HepG2 (cell line): ENCODE results near the gene MAN2C1. TPM values are rescaled to one million over a fixed set of nuclear protein-coding genes. Genes with fewer than 3 reads are reported as not detected.
"Not testable (repeated sequence)": the region's sequence is repeated elsewhere in the genome, so short reads cannot be mapped to it uniquely, and the experiment has no call there.

Experiments
- ATAC-seq: fragments of 200-7000 bp; cut with Tn5 transposase; 3 replicates; pipeline ENCODE4 v1.9.1; 2020; ENCODE audit warnings: mild to moderate bottlenecking, moderate library complexity
- BruUV-seq: library from RNA; stranded (reverse); fragments of 400-500 nt; replicated peaks from 2 replicates; lab custom pipeline; 2021; lab: Mats Ljungman, UMichigan
- CTCF ChIA-PET: fragments of 300-600 bp; formaldehyde crosslinking; extraction: SDS; loops from one replicate; lab custom pipeline; 2021; ENCODE audit warnings: low total read pairs, inconsistent platforms, low intra/inter-chr PET ratio; lab: Yijun Ruan, JAX
- POLR2A ChIA-PET: fragments of 350-600 bp; sonication (Branson Sonifier 250); formaldehyde crosslinking; loops from one replicate; lab custom pipeline; 2020; ENCODE audit warnings: antibody characterized with exemption, inconsistent platforms; lab: Yijun Ruan, JAX
- DNase-seq: peaks from one replicate; pipeline ENCODE4 v3.0.0-alpha.2; 2015; ENCODE audit warnings: low spot score
- FAIRE-seq: peaks from 3 replicates; lab custom pipeline; 2011; peaks lifted over from hg19 to GRCh38; lab: Jason Lieb, UNC
- H2AFZ ChIP-seq: one replicate; pipeline ENCODE4 v1.6.1; 2011; ENCODE audit warnings: low read length, inconsistent platforms
- H3K27ac ChIP-seq: fragments of 300-600 bp; 3 replicates; pipeline ENCODE4 v1.8.0; 2011; ENCODE audit warnings: mixed run types, mild to moderate bottlenecking, mixed read lengths, low read length, inconsistent platforms; ENCODE audit not compliant: insufficient read depth; ENCODE audit errors: extremely low read length
- H3K27me3 ChIP-seq, 2 experiments: fragments of 200-600 bp in 1 of 2; 2 replicates in 1 of 2; 3 replicates in 1 of 2; pipeline versions ENCODE4 v1.6.0 to v1.8.0; 2011; ENCODE audit warnings: low read length in 2 of 2, mild to moderate bottlenecking in 2 of 2, moderate library complexity in 2 of 2, inconsistent platforms in 1 of 2; ENCODE audit not compliant: insufficient read depth in 2 of 2, control insufficient read depth in 1 of 2
- H3K36me3 ChIP-seq, 2 experiments: fragments of 200-600 bp in 1 of 2; replicated peaks in 1 of 2; 2 replicates in 1 of 2; 3 replicates in 1 of 2; pipeline versions ENCODE4 v1.5.1 to v1.8.0; 2011; ENCODE audit warnings: low read length in 2 of 2, inconsistent platforms in 1 of 2; ENCODE audit not compliant: insufficient read depth in 2 of 2, control insufficient read depth in 1 of 2
- H3K4me1 ChIP-seq: 2 replicates; pipeline ENCODE4 v1.5.1; 2012; ENCODE audit warnings: low read length, inconsistent platforms; ENCODE audit not compliant: insufficient read depth
- H3K4me2 ChIP-seq: 2 replicates; pipeline ENCODE4 v1.6.0; 2011; ENCODE audit warnings: low read depth, low read length, inconsistent platforms
- H3K4me3 ChIP-seq, 3 experiments: fragments of 200-600 bp in 1 of 3; sonication (generic), shearing (Covaris generic) in 1 of 3; replicated peaks in 1 of 3; 2 replicates each; pipeline ENCODE4 v1.5.1; 2011 to 2016; ENCODE audit warnings: low read length in 3 of 3, inconsistent platforms in 2 of 3, low read depth in 2 of 3, mild to moderate bottlenecking in 2 of 3, control low read depth in 1 of 3, mixed read lengths in 1 of 3; ENCODE audit not compliant: insufficient read depth in 1 of 3
- H3K79me2 ChIP-seq: one replicate; pipeline ENCODE4 v1.6.1; 2011; ENCODE audit warnings: low read length, inconsistent platforms; ENCODE audit not compliant: insufficient read depth
- H3K9ac ChIP-seq: 2 replicates; pipeline ENCODE4 v1.6.0; 2011; ENCODE audit warnings: mild to moderate bottlenecking, low read depth, low read length, inconsistent platforms; ENCODE audit not compliant: insufficient read depth
- H3K9me3 ChIP-seq: 2 replicates; pipeline ENCODE4 v1.5.1; 2012; ENCODE audit warnings: mild to moderate bottlenecking, low read length
- H4K20me1 ChIP-seq: 2 replicates; pipeline ENCODE4 v1.6.0; 2011; ENCODE audit warnings: inconsistent platforms, mild to moderate bottlenecking, low read length, moderate library complexity; ENCODE audit not compliant: insufficient read depth
- RBM22 ChIP-seq: fragments of 200-400 bp; formaldehyde crosslinking; optimal IDR thresholded peaks from 2 replicates; pipeline ENCODE3; 2017; ENCODE audit warnings: mild to moderate bottlenecking, low read length, moderate library complexity
- YEATS2 ChIP-seq: sonication (generic); formaldehyde crosslinking; IDR thresholded peaks from 2 replicates; pipeline ENCODE4 v1.4.0; 2020; ENCODE audit warnings: missing genetic modification reagents, borderline replicate concordance
- WGBS: methylation state at CpG from one replicate; pipeline ENCODE4 v1.1.6; 2017; ENCODE audit warnings: low lambda C conversion rate; 5-methylcytosine and 5-hydroxymethylcytosine counted together
- in situ Hi-C: cut with HindIII; loops from 2 replicates; pipeline ENCODE4 v1.10.0; 2017; ENCODE audit warnings: low pct_unique_long_range_greater_than_20kb; ENCODE audit not compliant: extremely low pct_ligation_motif_present
- intact Hi-C: fragments of 100-400 bp; cut with micrococcal nuclease; formaldehyde crosslinking; loops from one replicate; pipeline ENCODE4 v1.10.0; 2022; ENCODE audit not compliant: unreplicated experiment
- polyA plus RNA-seq, 8 experiments: library from polyadenylated mRNA; depleted of rRNA in 3 of 8; stranded (reverse) in 7 of 8; unstranded in 1 of 8; fragments of >200 nt; fragmentation: Illumina TruSeq in 4 of 8; extraction: Trizol in 4 of 8; gene quantifications; 2 replicates each; pipeline versions ENCODE4 v1.2.1 to v1.2.3, GENCODE V29; 2011 to 2016; ENCODE audit warnings: low read depth in 4 of 8, missing spikeins in 1 of 8, mixed read lengths in 1 of 8; ENCODE audit not compliant: insufficient read depth in 1 of 8
- total RNA-seq, 5 experiments: library from RNA; depleted of rRNA; stranded (reverse); fragments of >200 nt; fragmentation: Illumina TruSeq; extraction: Trizol; gene quantifications; 2 replicates each; pipeline ENCODE4 v1.2.3, GENCODE V29; 2016; ENCODE audit warnings: low read depth in 1 of 5

Gene MAN2C1
- total and polyA plus RNA-seq, 2 of the 13 experiments (the other 11 are each of a cell fraction or from before 2014, with no cell fraction given): 62.6 to 71.0 TPM

- no peaks in the 10 kb centered on the region for H3K79me2 ChIP-seq
- no peak overlapping the region for H3K27ac ChIP-seq
- no peak overlapping the region for H3K9ac ChIP-seq
- no peak overlapping the region for H3K4me2 ChIP-seq
- WGBS: 95% methylated on average over 9 of the region's 9 CpGs
- BruUV-seq: TSS peak; percentile 52
- intact Hi-C loops: no loop called here
- peaks cover 22% of the 10 kb centered on the region for H3K4me1 ChIP-seq
- ChIA-PET CTCF (no interaction called here), POLR2A (no interaction called here)
- DNase-seq (no peak), FAIRE-seq (no peak), ATAC-seq (no peak)
- no peaks in the 10 kb centered on the region for H3K9me3 ChIP-seq
- no peak for TF ChIP-seq YEATS2
- TF ChIP-seq RBM22: peak; percentile 75
- H4K20me1 ChIP-seq: no peaks in the 10 kb centered on the region
- H3K4me3 ChIP-seq: no peak overlapping the region
- H3K36me3 ChIP-seq: no peaks in the 10 kb centered on the region
- no peak overlapping the region for H2AFZ ChIP-seq
- H3K27me3 ChIP-seq: no peaks in the 10 kb centered on the region
- in situ Hi-C loops: no loop called here
Measured at GRCh38 chr15:75349851-75350588, 18.4 kb downstream of the MAN2C1 start.

- FAIRE-seq, CTCF ChIA-PET, H3K27me3 ChIP-seq, H3K4me2 ChIP-seq, H4K20me1 ChIP-seq, intact Hi-C loops, H2AFZ ChIP-seq, H3K79me2 ChIP-seq, H3K27ac ChIP-seq, BruUV-seq, DNase-seq, H3K9ac ChIP-seq, in situ Hi-C loops, H3K36me3 ChIP-seq, H3K9me3 ChIP-seq, H3K4me3 ChIP-seq, ATAC-seq, POLR2A ChIA-PET: not testable (repeated sequence)
- 100% methylated on average over 5 of the region's 8 CpGs for WGBS
- H3K4me1 ChIP-seq: peaks cover 22% of the 10 kb centered on the region
Measured at GRCh38 chr15:75349351-75349669, 19.1 kb downstream of the MAN2C1 start.
